ENCODE measurements around the gene KRTCAP2.

GRCh38 chr1:155128755-155129473 lies 44.2 kb downstream of the KRTCAP2 start:
- TF ChIP-seq, protein P1, sequence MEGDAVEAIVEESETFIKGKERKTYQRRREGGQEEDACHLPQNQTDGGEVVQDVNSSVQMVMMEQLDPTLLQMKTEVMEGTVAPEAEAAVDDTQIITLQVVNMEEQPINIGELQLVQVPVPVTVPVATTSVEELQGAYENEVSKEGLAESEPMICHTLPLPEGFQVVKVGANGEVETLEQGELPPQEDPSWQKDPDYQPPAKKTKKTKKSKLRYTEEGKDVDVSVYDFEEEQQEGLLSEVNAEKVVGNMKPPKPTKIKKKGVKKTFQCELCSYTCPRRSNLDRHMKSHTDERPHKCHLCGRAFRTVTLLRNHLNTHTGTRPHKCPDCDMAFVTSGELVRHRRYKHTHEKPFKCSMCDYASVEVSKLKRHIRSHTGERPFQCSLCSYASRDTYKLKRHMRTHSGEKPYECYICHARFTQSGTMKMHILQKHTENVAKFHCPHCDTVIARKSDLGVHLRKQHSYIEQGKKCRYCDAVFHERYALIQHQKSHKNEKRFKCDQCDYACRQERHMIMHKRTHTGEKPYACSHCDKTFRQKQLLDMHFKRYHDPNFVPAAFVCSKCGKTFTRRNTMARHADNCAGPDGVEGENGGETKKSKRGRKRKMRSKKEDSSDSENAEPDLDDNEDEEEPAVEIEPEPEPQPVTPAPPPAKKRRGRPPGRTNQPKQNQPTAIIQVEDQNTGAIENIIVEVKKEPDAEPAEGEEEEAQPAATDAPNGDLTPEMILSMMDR (IDR thresholded peaks at IDR 0.05) = no peak
- no peak for TF ChIP-seq POLR2A (IDR thresholded peaks at IDR 0.05)
